B cell (primary cell): ENCODE results near the gene CNGB1. TPM values are rescaled to one million over a fixed set of nuclear protein-coding genes. Genes with fewer than 3 reads are reported as not detected.

Experiments used
- ATAC-seq: fragments of 200-7000 bp; cut with Tn5 transposase; one replicate; pipeline ENCODE4 v1.10.0; 2021; ENCODE audit warnings: low read depth, mild to moderate bottlenecking, moderate number of reproducible peaks, moderate library complexity
- CTCF ChIA-PET: fragments of 350-600 bp; sonication (Branson Sonifier 250); formaldehyde crosslinking; loops from one replicate; lab custom pipeline; 2021; ENCODE audit warnings: antibody characterized with exemption, inconsistent platforms; lab: Charles Lee
- POLR2A ChIA-PET: fragments of 350-600 bp; sonication (Branson Sonifier 250); formaldehyde crosslinking; loops from one replicate; lab custom pipeline; 2021; ENCODE audit warnings: antibody characterized with exemption; lab: Charles Lee
- DNase-seq: peaks from one replicate; pipeline ENCODE4 v3.0.0; 2013
- H2AFZ ChIP-seq: 2 replicates; pipeline ENCODE4 v1.6.1; 2012; ENCODE audit warnings: mild to moderate bottlenecking, low read depth, low read length; ENCODE audit not compliant: insufficient read depth, poor library complexity, severe bottlenecking
- H3K27ac ChIP-seq, 2 donors: 1 replicate in 1 of 2; 2 replicates in 1 of 2; pipeline ENCODE4 v1.5.1; 2012 to 2013; ENCODE audit warnings: low read length in 2 of 2, mild to moderate bottlenecking in 2 of 2, moderate library complexity in 1 of 2
- H3K27me3 ChIP-seq, 4 experiments: fragments of 200-600 bp in 1 of 4; sonication (generic) in 1 of 4; replicated peaks in 1 of 4; 1 replicate in 2 of 4; 2 replicates in 2 of 4; pipeline versions ENCODE4 v1.6.1 to v1.7.0; 2013 to 2016; ENCODE audit warnings: low read length in 3 of 4, mild to moderate bottlenecking in 2 of 4, mixed read lengths in 1 of 4, moderate library complexity in 1 of 4; ENCODE audit not compliant: insufficient read depth in 4 of 4, control insufficient read depth in 3 of 4; ENCODE audit errors: control extremely low read depth in 1 of 4
- H3K36me3 ChIP-seq, 2 experiments: replicated peaks in 1 of 2; 1 replicate in 1 of 2; 2 replicates in 1 of 2; pipeline versions ENCODE4 v1.6.1 to v1.7.1; 2013; ENCODE audit warnings: low read length in 1 of 2; ENCODE audit not compliant: insufficient read depth in 2 of 2, control insufficient read depth in 1 of 2; ENCODE audit errors: control extremely low read depth in 1 of 2, extremely low read depth in 1 of 2
- H3K4me1 ChIP-seq, 2 donors: fragments of 200-600 bp in 1 of 2; sonication (generic) in 1 of 2; 1 replicate in 1 of 2; 2 replicates in 1 of 2; pipeline versions ENCODE4 v1.5.1 to v1.6.1; 2013 to 2017; ENCODE audit warnings: low read length in 2 of 2; ENCODE audit not compliant: control insufficient read depth in 2 of 2, insufficient read depth in 2 of 2
- H3K4me2 ChIP-seq: replicated peaks from 2 replicates; pipeline ENCODE3; 2012; ENCODE audit warnings: mild to moderate bottlenecking, low read depth, low read length; ENCODE audit not compliant: poor library complexity, severe bottlenecking
- H3K4me3 ChIP-seq, 5 experiments: fragments of 200-600 bp in 1 of 5; sonication (generic) in 1 of 5; 1 replicate in 3 of 5; 2 replicates in 2 of 5; pipeline versions ENCODE4 v1.5.1 to v1.7.0; 2011 to 2016; ENCODE audit warnings: low read length in 4 of 5, mild to moderate bottlenecking in 4 of 5, low read depth in 2 of 5, control low read depth in 1 of 5, moderate library complexity in 1 of 5; ENCODE audit not compliant: insufficient read depth in 1 of 5; ENCODE audit errors: control extremely low read depth in 1 of 5, extremely low read depth in 1 of 5
- H3K79me2 ChIP-seq: fragments of 200-600 bp; sonication (generic); one replicate; pipeline ENCODE4 v1.6.0; 2016; ENCODE audit warnings: low read length; ENCODE audit not compliant: control insufficient read depth, insufficient read depth
- H3K9ac ChIP-seq: fragments of 200-600 bp; sonication (generic); 2 replicates; pipeline ENCODE4 v1.6.1; 2017; ENCODE audit warnings: mild to moderate bottlenecking, low read length, moderate library complexity
- H3K9me3 ChIP-seq, 3 donors: one replicate each; pipeline versions ENCODE4 v1.6.1 to v1.7.1; 2013; ENCODE audit warnings: low read length in 2 of 3; ENCODE audit not compliant: control insufficient read depth in 2 of 3, insufficient read depth in 1 of 3; ENCODE audit errors: control extremely low read depth in 1 of 3
- H4K20me1 ChIP-seq: 2 replicates; pipeline ENCODE4 v1.6.0; 2012; ENCODE audit warnings: mild to moderate bottlenecking, low read length; ENCODE audit not compliant: insufficient read depth, control insufficient read depth, poor library complexity, severe bottlenecking
- H3K27ac Mint-ChIP-seq: one replicate; pipeline ENCODE4 v1.8.0; 2021; ENCODE audit warnings: mixed read lengths
- H3K27me3 Mint-ChIP-seq: one replicate; pipeline ENCODE4 v1.8.0; 2021; ENCODE audit warnings: mixed read lengths
- H3K4me1 Mint-ChIP-seq: one replicate; pipeline ENCODE4 v1.8.0; 2021; ENCODE audit warnings: mixed read lengths
- H3K4me3 Mint-ChIP-seq: one replicate; pipeline ENCODE4 v1.8.0; 2021; ENCODE audit warnings: mixed read lengths
- H3K9me3 Mint-ChIP-seq: one replicate; pipeline ENCODE4 v1.8.0; 2022; ENCODE audit warnings: mixed read lengths; ENCODE audit not compliant: insufficient read depth
- EZH2 ChIP-seq: IDR thresholded peaks from 2 replicates; pipeline ENCODE4 v1.6.1; 2012; ENCODE audit warnings: borderline replicate concordance, low read depth, mild to moderate bottlenecking, moderate library complexity, low read length; ENCODE audit not compliant: insufficient read depth, poor library complexity, severe bottlenecking
- WGBS: methylation state at CpG from one replicate; pipeline ENCODE4 v1.1.5; 2013; ENCODE audit warnings: missing lambda C conversion rate; ENCODE audit not compliant: insufficient coverage; 5-methylcytosine and 5-hydroxymethylcytosine counted together
- intact Hi-C: fragments of 100-400 bp; cut with micrococcal nuclease; formaldehyde crosslinking; loops from one replicate; pipeline ENCODE4 v1.10.0; 2022
- polyA plus RNA-seq: library from polyadenylated mRNA; depleted of rRNA; stranded (reverse); fragments of >200 nt; gene quantifications from 2 replicates; pipeline ENCODE4 v1.2.3, GENCODE V29; 2012
- total RNA-seq, 2 donors: library from RNA; stranded (reverse); fragments of 120-200 nt in 1 of 2; gene quantifications; 1 replicate in 1 of 2; 2 replicates in 1 of 2; pipeline versions ENCODE4 v1.2.3 to v1.2.4, GENCODE V29; 2013 to 2022
- TF ChIP-seq, protein P1 (sequence below): fragments of 200-600 bp; IDR thresholded peaks from one replicate; pipeline ENCODE4 v1.8.0; 2022; ENCODE audit warnings: antibody characterized with exemption, mild to moderate bottlenecking

The CNGB1 gene
- total and polyA plus RNA-seq, 2 donors (not counting 1 experiment from before 2014, with no cell fraction given) = not detected

DNA sequence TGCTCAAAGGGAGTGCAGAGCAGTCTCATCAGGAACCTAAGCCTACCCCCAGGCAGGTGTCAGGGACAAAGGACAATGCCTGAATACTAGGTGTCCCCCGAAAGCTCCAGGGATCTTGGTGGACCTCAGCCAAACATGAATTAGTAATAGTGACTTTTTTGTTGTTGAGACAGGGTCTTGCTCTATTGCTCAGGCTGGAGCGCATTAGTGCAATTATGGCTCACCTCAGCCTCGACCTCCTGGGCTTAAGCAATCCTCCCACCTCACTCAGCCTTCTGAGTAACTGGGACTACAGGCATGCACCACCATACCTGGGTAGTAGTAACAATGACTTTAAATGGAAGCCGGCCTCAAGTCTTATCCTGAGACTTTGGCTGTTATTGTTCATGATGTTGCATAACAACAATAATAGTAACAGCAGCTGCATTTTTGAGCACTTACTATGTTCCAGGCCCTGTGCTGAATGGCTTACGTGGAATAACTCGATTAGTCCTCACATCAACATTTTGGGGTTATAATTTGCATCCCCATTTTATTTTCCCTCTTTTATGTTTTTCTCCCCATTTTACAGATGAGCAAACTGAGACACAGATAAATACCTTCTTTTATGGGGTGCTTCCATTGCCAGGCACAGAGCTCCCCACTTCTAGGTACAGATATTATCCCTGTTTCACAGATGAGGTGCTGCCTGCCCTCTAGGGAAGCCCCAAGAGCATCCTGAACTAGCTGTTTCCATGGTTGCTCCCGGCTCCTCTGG lies 19.5 kb downstream of the CNGB1 start:
- no peaks in the 10 kb centered on the region for H3K4me1 Mint-ChIP-seq
- TF ChIP-seq, protein P1, sequence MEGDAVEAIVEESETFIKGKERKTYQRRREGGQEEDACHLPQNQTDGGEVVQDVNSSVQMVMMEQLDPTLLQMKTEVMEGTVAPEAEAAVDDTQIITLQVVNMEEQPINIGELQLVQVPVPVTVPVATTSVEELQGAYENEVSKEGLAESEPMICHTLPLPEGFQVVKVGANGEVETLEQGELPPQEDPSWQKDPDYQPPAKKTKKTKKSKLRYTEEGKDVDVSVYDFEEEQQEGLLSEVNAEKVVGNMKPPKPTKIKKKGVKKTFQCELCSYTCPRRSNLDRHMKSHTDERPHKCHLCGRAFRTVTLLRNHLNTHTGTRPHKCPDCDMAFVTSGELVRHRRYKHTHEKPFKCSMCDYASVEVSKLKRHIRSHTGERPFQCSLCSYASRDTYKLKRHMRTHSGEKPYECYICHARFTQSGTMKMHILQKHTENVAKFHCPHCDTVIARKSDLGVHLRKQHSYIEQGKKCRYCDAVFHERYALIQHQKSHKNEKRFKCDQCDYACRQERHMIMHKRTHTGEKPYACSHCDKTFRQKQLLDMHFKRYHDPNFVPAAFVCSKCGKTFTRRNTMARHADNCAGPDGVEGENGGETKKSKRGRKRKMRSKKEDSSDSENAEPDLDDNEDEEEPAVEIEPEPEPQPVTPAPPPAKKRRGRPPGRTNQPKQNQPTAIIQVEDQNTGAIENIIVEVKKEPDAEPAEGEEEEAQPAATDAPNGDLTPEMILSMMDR = no peak
- Histone ChIP-seq H2AFZ (no peak overlapping the region), H3K9me3 (peaks cover 0 to 6% (median 0%) of the 10 kb centered on the region in 3 donors), H3K36me3 (no peaks in the 10 kb centered on the region), H3K27me3 (no peaks in the 10 kb centered on the region), H3K4me1 (no peaks in the 10 kb centered on the region), H4K20me1 (no peaks in the 10 kb centered on the region), H3K4me3 (no peak overlapping the region), H3K79me2 (no peaks in the 10 kb centered on the region), H3K27ac (no peak overlapping the region), H3K9ac (no peak overlapping the region), H3K4me2 (no peak overlapping the region)
- H3K4me3 Mint-ChIP-seq = no peak overlapping the region
- intact Hi-C loops = no loop called here
- WGBS = 93% methylated on average over 3 of the region's 7 CpGs
- H3K27me3 Mint-ChIP-seq = peaks cover 7% of the 10 kb centered on the region
- no peak overlapping the region for H3K27ac Mint-ChIP-seq
- H3K9me3 Mint-ChIP-seq = no peaks in the 10 kb centered on the region
- ChIA-PET CTCF (no interaction called here), POLR2A (no interaction called here)
- DNase-seq (no peak), ATAC-seq (no peak)

DNA sequence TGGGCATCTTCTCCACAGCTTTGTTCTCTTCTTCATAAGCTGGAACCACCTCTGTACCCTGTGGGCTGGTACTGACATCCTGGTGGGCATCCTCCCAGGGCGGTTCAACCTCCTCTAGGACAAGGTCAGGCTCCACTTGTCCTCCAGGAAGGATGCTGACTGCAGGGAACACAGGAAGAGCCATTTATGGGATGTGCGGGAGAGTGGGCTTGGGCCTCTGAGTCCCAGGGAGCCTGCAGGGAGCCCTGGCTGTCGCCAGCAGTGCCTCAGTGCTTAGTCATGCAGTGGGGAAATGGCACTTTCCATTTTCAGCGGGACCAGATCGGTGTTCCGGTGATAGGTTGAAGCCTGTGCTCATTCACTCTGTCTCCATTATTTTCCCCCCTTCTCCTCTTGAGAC lies 20.5 kb downstream of the CNGB1 start:
- no peaks in the 10 kb centered on the region for H3K4me1 ChIP-seq
- no peak overlapping the region for H2AFZ ChIP-seq
- no peak overlapping the region for H3K27ac Mint-ChIP-seq
- POLR2A ChIA-PET = no interaction called here
- intact Hi-C loops = no loop called here
- H3K27ac ChIP-seq = no peak overlapping the region
- CTCF ChIA-PET = no interaction called here
- H3K9me3 ChIP-seq = peaks cover 0 to 6% (median 0%) of the 10 kb centered on the region in 3 donors
- no peaks in the 10 kb centered on the region for H3K36me3 ChIP-seq
- H3K4me3 ChIP-seq = no peak overlapping the region
- ATAC-seq (no peak), DNase-seq (no peak)
- no peak overlapping the region for H3K4me2 ChIP-seq
- no peaks in the 10 kb centered on the region for H3K79me2 ChIP-seq
- H3K4me1 Mint-ChIP-seq = no peaks in the 10 kb centered on the region
- no peak for TF ChIP-seq EZH2
- TF ChIP-seq, protein P1 = no peak
- H3K9me3 Mint-ChIP-seq = no peaks in the 10 kb centered on the region
- H4K20me1 ChIP-seq = no peaks in the 10 kb centered on the region
- H3K27me3 Mint-ChIP-seq = peaks cover 7% of the 10 kb centered on the region
- H3K27me3 ChIP-seq = no peaks in the 10 kb centered on the region
- 23% methylated on average over 3 of the region's 6 CpGs for WGBS
- H3K4me3 Mint-ChIP-seq = no peak overlapping the region
- H3K9ac ChIP-seq = no peak overlapping the region
